H1 (cell line): Measurements from ENCODE around the gene NUDT9.

Experiments
- CTCF ChIP-seq, 3 experiments: IDR thresholded peaks; 1 replicate in 2 of 3; 2 replicates in 1 of 3; pipeline versions ENCODE4 v1.5.1 to v1.6.1; 2011; ENCODE audit warnings: low read length in 3 of 3, mild to moderate bottlenecking in 3 of 3, inconsistent platforms in 2 of 3, low read depth in 1 of 3, moderate library complexity in 1 of 3; ENCODE audit not compliant: insufficient read depth in 1 of 3; ENCODE audit errors: control extremely low read depth in 1 of 3
- EZH2 ChIP-seq: fragments of 200-600 bp; sonication (generic); IDR thresholded peaks from 2 replicates; pipeline ENCODE4 v1.7.1; 2012; ENCODE audit warnings: low read depth, mild to moderate bottlenecking, moderate library complexity, low read length, inconsistent platforms; ENCODE audit not compliant: severe bottlenecking
- GTF2F1 ChIP-seq: IDR thresholded peaks from 2 replicates; pipeline ENCODE4 v1.6.1; 2012; ENCODE audit warnings: low read depth, low read length, improper control_type of control experiment, borderline replicate concordance
- HDAC2 ChIP-seq, 2 experiments: fragments of 300-600 bp in 1 of 2; sonication (generic) in 1 of 2; IDR thresholded peaks; 2 replicates each; pipeline ENCODE4 v1.6.1; 2011 to 2012; ENCODE audit warnings: low read depth in 2 of 2, low read length in 2 of 2, mild to moderate bottlenecking in 2 of 2, moderate library complexity in 2 of 2, borderline replicate concordance in 1 of 2, inconsistent platforms in 1 of 2
- POLR2AphosphoS5 ChIP-seq: IDR thresholded peaks from 2 replicates; pipeline ENCODE4 v1.6.1; 2011; ENCODE audit warnings: low read depth, low read length
- YY1 ChIP-seq: IDR thresholded peaks from 2 replicates; pipeline ENCODE4 v1.6.1; 2011; ENCODE audit warnings: low read depth, mild to moderate bottlenecking, low read length

DNA sequence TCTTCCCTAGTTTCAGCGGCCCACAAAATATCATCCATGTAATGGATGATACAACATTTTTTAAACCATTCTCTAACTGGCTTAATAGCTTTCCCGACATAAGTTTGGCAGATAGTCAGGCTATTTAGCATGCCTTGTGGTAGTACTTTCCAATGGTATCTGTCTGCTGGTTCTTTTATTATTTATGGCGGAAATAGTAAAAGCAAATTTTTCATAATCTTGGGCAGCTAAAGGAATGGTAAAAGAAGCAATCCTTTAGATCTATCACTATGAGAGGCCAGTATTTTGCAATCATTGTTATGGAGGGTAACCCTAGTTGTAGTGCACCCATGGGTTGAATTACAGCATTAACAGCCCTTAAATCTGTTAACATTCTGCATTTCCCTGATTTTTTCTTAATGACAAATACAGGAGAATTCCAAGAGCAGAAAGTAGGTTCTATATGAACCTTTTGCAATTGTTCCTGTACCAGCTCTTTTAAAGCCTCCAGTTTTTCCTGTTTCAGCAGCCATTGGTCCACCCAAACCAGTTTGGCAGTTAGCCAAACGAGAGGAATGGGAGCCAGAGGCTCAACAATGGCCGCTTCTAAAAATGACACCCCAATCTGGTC is 17.1 kb upstream of the NUDT9 start:
- TF ChIP-seq POLR2AphosphoS5: no peak
- TF ChIP-seq HDAC2 (IDR thresholded peaks at IDR 0.05; ENCODE audit: borderline replicate concordance in 1 of 2, low read depth in 2 of 2, low read length in 2 of 2): no peak
- no peak for TF ChIP-seq YY1
- no peak for TF ChIP-seq GTF2F1
- no peak for TF ChIP-seq CTCF (IDR thresholded peaks at IDR 0.05; ENCODE audit: control extremely low read depth in 1 of 3, insufficient read depth in 1 of 3, low read depth in 1 of 3, low read length in 3 of 3)
- no peak for TF ChIP-seq EZH2
